Stimulated activated CD8-positive, alpha-beta memory T cell treated with anti-CD3 and anti-CD28 coated beads, Interleukin-4, amount 100 ng/mL, for 48 hours (primary cell): ENCODE data around the gene NTPCR.

ENCODE experiments used
- DNase-seq: peaks from one replicate; pipeline ENCODE4 v3.0.0-alpha.2; 2020

Gene NTPCR

GRCh38 chr1:232965124-232965911 lies 14.9 kb downstream of the NTPCR start:
- no peak for DNase-seq

GRCh38 chr1:232965912-232966217 lies 15.5 kb downstream of the NTPCR start:
- DNase-seq = no peak

DNA sequence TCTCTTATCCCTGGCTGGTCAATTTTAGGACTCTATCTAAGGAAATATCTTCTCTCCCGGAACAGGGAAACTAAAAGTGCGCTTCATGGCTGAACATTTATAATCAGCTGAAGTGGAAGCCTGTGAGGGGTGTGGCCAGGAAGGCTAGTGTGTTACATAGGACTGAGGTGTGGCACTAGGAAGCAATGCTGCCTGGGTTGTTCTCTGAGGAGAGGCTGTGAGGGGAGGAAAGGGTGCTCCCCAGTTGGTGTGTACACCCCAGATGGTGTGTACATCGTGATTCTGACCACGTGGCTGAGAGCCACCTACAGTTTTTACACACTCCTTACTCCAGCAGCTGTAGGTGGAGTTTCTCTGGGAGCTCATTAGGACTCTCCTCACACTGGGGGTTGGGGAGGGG lies 16.3 kb downstream of the NTPCR start:
- DNase-seq = no peak

- DNase-seq = no peak
These were observed 18.0 kb downstream of the NTPCR start for GRCh38 chr1:232968391-232968790.

GRCh38 chr1:232968965-232969364 lies 18.6 kb downstream of the NTPCR start:
- no peak for DNase-seq

DNA sequence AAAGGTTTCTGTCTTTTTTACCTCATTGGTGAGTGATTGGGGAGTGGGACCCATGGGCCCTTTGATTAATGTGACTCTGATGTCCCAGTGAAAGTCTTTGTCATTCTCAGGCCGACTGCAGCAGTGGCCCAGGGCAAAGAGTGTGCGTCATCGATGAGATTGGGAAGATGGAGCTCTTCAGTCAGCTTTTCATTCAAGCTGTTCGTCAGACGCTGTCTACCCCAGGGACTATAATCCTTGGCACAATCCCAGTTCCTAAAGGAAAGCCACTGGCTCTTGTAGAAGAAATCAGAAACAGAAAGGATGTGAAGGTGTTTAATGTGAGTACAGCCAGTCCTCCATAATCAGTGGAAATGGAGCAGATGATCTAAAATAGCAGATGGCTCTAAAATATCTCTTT lies 19.4 kb downstream of the NTPCR start:
- DNase-seq = no peak

GRCh38 chr1:232970508-232970907 lies 20.1 kb downstream of the NTPCR start:
- DNase-seq = no peak

DNA sequence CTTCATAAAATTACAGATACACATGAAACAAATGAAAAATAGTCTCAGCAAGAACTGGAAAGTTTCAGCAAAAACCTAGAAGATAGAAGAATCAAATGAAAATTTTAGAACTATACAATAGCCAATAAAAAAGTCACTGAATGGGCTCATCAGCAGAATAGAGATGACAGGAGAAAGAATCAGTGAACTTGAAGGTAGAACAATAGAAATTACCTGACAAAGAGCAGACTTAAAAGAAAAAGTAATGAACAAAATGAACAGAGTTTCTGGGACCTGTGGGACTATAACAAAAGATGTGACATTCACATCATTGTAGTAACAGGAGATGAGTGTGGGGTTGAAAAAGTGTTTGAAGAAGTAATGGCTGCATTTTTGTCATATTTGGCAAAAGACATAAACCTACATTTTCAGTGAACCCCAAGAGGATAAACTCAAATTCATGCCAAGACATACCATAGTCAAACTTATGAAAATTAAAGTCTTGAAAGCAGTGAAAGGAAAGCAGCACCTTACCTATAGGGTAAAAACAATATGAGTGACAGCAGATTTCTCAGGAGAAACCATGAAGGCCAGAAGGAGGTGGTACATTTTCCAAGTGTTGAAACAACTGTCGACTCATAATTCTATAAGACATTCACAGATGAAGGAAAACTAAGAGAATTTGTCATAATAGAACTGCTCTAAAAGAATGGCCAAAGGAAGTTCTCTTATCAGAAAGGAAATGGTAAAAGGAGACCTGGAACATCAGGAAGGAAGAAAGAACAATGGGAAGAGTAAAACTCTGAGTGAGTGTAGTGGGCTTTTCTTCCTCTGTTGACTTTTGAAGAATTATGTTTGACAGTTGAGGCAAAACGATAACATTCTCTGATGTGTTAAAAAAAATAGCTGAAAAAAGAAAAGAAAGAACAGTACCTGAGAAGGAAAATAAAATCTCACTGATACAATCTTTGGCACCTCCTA lies 23.5 kb downstream of the NTPCR start:
- no peak for DNase-seq

- DNase-seq = no peak
These were observed 24.6 kb downstream of the NTPCR start for GRCh38 chr1:232974971-232975370.

DNA sequence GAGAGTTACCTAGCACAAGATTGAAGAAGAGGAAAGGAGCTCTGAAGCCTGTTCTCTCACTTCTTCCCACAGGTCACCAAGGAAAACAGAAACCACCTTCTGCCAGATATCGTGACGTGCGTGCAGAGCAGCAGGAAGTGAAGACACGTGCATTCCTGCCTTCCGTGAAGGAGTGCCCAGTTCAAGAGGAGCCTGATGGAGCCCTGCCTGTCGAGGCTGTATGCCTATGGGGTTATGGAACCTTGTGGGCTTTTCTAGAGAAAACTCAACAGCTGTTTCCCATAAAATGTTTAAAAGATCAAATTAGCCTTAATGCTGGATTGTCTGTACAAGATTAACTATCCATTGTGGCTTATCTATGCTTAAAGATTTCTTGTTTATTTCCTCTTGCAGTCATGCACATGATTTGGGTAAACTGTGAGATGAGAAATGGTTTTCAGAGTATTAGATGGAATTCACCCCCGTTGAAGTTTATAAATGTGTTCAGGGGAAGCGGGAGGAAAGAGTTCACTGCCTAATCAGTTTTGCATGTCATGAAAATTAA lies 27.8 kb downstream of the NTPCR start:
- no peak for DNase-seq

- DNase-seq = no peak
These were observed 28.4 kb downstream of the NTPCR start for GRCh38 chr1:232978815-232979214.

DNA sequence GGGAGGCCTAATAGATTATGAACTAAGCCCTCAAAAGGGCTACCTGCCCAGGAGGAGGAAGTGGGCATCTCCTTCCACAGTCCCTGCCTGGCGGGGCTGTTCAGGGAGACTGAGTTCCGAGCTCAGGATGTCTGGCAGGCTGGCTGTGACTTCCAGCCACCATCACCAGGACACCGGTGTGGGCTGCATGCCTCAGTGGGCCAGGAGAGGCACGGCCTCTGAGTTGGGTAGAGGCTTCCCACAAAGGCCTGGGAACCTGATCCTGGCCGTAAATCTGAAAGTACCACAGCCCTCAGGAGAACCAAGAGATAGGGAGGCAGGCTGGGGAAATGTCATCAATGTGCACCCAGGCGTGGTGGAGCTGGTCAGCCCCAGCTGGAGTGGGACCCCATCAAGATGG lies 29.1 kb downstream of the NTPCR start:
- no peak for DNase-seq

DNA sequence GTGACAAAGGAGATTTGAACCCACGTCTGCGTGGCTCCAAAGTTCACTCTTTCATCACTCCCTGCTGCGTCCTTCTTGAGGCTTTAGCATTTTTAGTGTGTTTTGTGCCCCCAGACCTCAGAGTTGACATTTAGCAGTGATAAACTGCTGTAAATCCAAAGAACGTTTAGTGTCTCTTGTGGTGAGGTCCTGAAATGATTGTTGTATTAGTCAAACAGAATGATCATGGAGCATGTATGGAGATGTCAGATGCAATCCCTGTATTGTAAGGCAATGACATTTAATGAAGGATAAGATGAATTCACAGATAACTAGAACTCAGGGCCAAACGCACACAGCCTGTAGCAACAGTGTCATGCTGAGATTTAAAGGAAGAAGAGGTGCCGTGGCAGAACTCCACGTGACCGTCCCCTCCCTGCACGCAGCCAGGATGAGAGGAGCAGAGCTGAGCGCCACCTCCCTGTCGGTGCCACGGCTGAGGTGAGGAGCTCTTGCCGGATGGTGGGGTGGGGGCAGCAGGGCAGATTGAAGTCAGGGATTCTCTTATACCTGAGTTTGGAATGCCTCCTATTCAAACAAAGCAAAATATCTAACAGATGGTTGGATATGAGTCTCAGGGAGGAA lies 30.1 kb downstream of the NTPCR start:
- no peak for DNase-seq

- DNase-seq = no peak
These were observed 30.7 kb downstream of the NTPCR start for GRCh38 chr1:232980986-232981560.

DNA sequence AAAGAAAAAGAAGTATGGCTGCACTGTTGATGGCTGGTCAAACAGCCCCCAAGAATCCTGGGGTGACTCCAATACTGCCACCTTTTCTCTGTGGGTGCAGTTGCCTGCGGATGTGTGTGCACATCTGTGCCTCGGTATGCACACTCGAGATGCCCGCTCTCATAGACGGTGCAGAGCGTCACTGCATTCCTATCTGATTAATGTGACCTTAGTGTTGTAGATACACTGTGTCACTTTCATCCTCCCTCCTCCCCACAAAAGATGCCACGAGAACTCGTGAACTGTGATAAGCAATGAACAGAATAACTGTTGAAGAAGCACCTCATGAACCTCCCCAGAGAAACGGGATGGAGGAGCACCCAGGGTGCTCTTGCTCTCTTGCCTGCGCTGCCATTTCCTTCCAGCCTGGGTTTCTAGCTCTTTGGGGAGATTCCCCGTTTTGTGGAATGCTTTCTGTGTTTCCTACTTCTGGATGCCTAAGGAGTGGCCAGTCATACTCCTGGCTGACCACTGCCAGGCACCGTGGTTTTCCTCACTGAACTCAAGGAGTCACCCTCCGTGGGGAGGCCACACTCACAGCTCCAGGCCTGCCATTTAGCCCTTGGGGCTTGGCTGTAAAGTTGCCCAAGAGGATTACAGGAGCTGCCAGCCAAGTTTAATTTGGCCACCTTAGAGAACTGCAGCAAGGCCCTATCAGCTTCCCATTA lies 32.0 kb downstream of the NTPCR start:
- no peak for DNase-seq

- DNase-seq = no peak
These were observed 33.0 kb downstream of the NTPCR start for GRCh38 chr1:232983375-232983774.

DNA sequence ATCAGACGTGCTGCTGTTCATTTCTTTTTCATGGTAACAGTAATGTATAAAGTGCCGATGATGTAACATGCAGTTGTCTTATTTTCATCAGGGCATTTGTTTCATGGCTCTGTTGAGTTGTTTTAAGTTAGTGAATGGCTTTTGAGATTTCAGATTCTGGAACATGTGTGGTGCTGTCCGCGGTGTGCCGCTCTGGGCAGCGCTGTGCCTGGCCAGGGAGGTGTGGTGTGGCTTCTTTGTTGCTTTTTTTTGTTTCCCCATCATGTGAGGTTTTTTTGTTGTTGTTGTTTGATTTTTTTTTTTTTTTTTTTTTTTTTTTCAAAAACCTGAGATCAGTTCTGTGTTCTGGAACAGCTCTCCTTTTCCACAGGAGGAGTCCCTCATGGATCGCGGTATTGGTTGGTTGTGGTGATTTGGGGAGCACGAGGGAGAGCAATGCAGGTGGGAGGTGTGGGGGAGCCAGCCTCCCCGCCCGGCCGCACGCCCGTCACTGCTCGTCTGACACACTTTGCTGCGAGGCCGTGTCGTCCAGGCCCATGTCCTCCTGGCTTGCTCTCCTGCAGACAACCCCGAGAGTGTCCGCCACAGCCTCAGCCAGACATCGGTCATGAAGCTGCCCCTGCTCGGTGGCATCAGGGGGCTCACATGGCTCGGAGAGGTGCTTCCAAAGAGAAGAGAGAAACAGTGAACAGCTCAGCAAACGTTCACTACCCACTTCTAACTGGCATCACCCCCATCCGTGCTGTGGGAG lies 33.6 kb downstream of the NTPCR start:
- DNase-seq = no peak

DNA sequence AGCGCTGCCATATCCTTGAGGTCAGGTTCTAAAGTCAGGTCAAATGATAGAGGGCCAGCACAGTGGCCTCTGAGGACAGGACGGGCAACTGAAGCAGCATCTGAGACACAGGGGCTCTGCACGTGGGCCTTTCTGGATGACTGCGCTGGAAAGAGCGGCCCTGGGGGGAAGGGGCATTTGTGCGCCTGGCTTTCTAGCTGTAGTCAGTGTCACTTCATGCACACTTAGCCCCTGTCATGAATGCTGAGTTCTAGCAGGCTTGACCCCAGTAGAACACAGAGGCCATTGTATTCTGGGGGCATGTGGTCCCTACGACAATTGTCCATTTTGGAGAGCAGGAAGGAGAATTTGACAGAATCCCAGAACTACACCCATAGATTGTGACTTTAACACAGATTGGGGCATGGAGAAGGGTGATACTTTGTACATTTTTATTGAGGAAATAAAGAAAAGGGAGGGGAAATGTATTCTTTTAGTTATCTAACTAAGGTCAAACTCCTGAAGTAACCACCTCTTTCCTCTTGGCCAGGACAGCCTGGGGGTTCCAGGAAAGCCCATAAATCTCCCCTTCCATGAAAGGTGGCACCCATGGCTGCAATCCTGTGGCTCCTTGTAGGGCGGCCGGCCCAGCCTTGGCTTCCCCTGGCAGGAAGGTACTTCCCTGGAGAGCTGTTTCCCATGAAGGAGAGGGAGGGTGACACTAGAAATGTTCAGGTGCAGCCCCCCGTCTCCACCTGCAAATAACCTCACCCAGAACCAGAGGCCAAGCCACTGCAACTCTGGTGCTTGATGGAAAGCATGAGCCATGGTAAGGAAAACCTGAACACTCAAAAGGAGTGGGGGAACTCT lies 34.4 kb downstream of the NTPCR start:
- DNase-seq = no peak

GRCh38 chr1:232985882-232986526 lies 35.6 kb downstream of the NTPCR start:
- no peak for DNase-seq

DNA sequence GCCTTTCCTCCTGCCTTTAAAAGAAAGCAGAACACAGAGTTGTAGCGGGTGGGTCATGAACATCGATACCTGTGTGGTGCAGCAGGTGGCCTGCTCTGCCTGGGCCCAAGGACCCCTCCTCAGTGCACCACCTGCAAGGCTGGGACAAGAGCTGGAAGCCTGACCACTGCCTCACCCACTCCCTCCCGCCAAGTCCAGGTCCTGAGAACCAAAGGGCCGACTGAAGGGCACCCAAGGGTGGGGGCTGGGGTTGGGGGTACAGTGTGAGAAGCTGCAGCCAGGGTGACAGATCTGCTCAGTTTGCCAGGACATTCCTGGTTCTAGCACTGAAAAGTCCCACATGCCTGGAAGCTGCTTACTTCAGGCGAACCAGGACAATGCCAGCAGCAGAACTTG lies 36.1 kb downstream of the NTPCR start:
- no peak for DNase-seq
